GM12878 (cell line): ENCODE measurements around the gene PLEKHA6. TPM values are rescaled to one million over a fixed set of nuclear protein-coding genes. Genes with fewer than 3 reads are reported as not detected.

ENCODE experiments used
- ASH2L ChIP-seq: fragments of 300-600, 200-600 bp; sonication (generic); IDR thresholded peaks from 2 replicates; pipeline ENCODE4 v1.6.1; 2017; ENCODE audit warnings: low read depth, mild to moderate bottlenecking, borderline replicate concordance
- BCL3 ChIP-seq: IDR thresholded peaks from 2 replicates; pipeline ENCODE4 v1.6.1; 2011; ENCODE audit warnings: borderline replicate concordance, low read depth, mild to moderate bottlenecking, moderate library complexity, low read length; ENCODE audit not compliant: insufficient read depth, poor library complexity, severe bottlenecking
- CEBPZ ChIP-seq: fragments of 150-350 bp; IDR thresholded peaks from 2 replicates; pipeline ENCODE4 v1.6.1; 2016; ENCODE audit warnings: low read depth, low read length
- HCFC1 ChIP-seq: fragments of 150-350 bp; IDR thresholded peaks from 2 replicates; pipeline ENCODE4 v1.6.1; 2014; ENCODE audit warnings: low read length
- KLF5 ChIP-seq: fragments of 450-650 bp; IDR thresholded peaks from 2 replicates; pipeline ENCODE4 v1.6.1; 2014; ENCODE audit warnings: mild to moderate bottlenecking; ENCODE audit not compliant: partially characterized antibody
- LARP7 ChIP-seq: fragments of 450-650 bp; IDR thresholded peaks from 2 replicates; pipeline ENCODE4 v1.6.1; 2017; ENCODE audit warnings: mild to moderate bottlenecking
- MTA3 ChIP-seq: IDR thresholded peaks from 2 replicates; pipeline ENCODE4 v1.6.1; 2012; ENCODE audit warnings: low read length, inconsistent platforms, borderline replicate concordance
- NFXL1 ChIP-seq: fragments of 450-650 bp; IDR thresholded peaks from 2 replicates; pipeline ENCODE4 v1.6.1; 2017; ENCODE audit warnings: antibody characterized with exemption, mild to moderate bottlenecking, borderline replicate concordance
- NFYA ChIP-seq: IDR thresholded peaks from 2 replicates; pipeline ENCODE4 v1.6.1; 2011; ENCODE audit warnings: low read depth, mild to moderate bottlenecking, low read length, improper control_type of control experiment, borderline replicate concordance
- NRF1 ChIP-seq: conservative IDR thresholded peaks from 2 replicates; pipeline ENCODE4 v1.6.1; 2011; ENCODE audit warnings: mild to moderate bottlenecking, low read depth, low read length, improper control_type of control experiment
- SKIL ChIP-seq: fragments of 450-650 bp; IDR thresholded peaks from 2 replicates; pipeline ENCODE4 v1.6.1; 2017; ENCODE audit warnings: mild to moderate bottlenecking, low read depth, inconsistent platforms; ENCODE audit not compliant: poor library complexity, severe bottlenecking
- SMAD1 ChIP-seq: fragments of 450-650 bp; IDR thresholded peaks from 2 replicates; pipeline ENCODE4 v1.6.1; 2018; ENCODE audit warnings: mild to moderate bottlenecking, low read depth; ENCODE audit not compliant: partially characterized antibody
- SMARCA5 ChIP-seq: fragments of 450-650 bp; IDR thresholded peaks from 2 replicates; pipeline ENCODE4 v1.6.1; 2017; ENCODE audit warnings: mild to moderate bottlenecking
- SRF ChIP-seq, 2 experiments: IDR thresholded peaks; 2 replicates each; pipeline ENCODE4 v1.6.1; 2011; ENCODE audit warnings: low read depth in 2 of 2, low read length in 2 of 2, mild to moderate bottlenecking in 1 of 2, moderate library complexity in 1 of 2
- TCF7 ChIP-seq: IDR thresholded peaks from 2 replicates; pipeline ENCODE4 v1.6.1; 2014; ENCODE audit warnings: antibody characterized with exemption, borderline replicate concordance
- ZBED1 ChIP-seq: IDR thresholded peaks from 2 replicates; pipeline ENCODE4 v1.6.1; 2016; ENCODE audit warnings: borderline replicate concordance
- polyA plus RNA-seq, 11 experiments: library from polyadenylated mRNA; depleted of rRNA in 4 of 11; unstranded in 6 of 11; stranded (reverse) in 5 of 11; fragments of >200 nt; fragmentation: Nextera tagmentation in 4 of 11; fragmentation: Illumina TruSeq in 1 of 11; extraction: Ambion mirVana in 4 of 11; extraction: Trizol in 1 of 11; gene quantifications; 1 replicate in 1 of 11; 2 replicates in 10 of 11; pipeline versions ENCODE4 v1.2.1 to v1.2.3, GENCODE V29; 2011 to 2016; ENCODE audit warnings: inconsistent platforms in 2 of 11, missing spikeins in 2 of 11, low read depth in 1 of 11
- total RNA-seq, 4 experiments: library from RNA; depleted of rRNA in 3 of 4; stranded (reverse); fragments of >200 nt in 3 of 4; fragmentation: Illumina TruSeq in 1 of 4; extraction: Trizol in 1 of 4; gene quantifications; 2 replicates each; pipeline versions ENCODE4 v1.2.1 to v1.2.3, GENCODE V29; 2013 to 2021
- TF ChIP-seq, protein P1 (sequence below): IDR thresholded peaks from 2 replicates; pipeline ENCODE4 v1.6.1; 2012; ENCODE audit warnings: mild to moderate bottlenecking, low read depth, low read length
- TF ChIP-seq, protein P2 (sequence below): fragments of 450-650 bp; IDR thresholded peaks from 2 replicates; pipeline ENCODE4 v1.6.1; 2017; ENCODE audit warnings: borderline replicate concordance

The PLEKHA6 gene
- total and polyA plus RNA-seq, 10 of the 15 experiments (the other 5 are each of a cell fraction or from before 2014, with no cell fraction given) = 0.04 to 0.81 (median 0.19) TPM; not detected in 4

DNA sequence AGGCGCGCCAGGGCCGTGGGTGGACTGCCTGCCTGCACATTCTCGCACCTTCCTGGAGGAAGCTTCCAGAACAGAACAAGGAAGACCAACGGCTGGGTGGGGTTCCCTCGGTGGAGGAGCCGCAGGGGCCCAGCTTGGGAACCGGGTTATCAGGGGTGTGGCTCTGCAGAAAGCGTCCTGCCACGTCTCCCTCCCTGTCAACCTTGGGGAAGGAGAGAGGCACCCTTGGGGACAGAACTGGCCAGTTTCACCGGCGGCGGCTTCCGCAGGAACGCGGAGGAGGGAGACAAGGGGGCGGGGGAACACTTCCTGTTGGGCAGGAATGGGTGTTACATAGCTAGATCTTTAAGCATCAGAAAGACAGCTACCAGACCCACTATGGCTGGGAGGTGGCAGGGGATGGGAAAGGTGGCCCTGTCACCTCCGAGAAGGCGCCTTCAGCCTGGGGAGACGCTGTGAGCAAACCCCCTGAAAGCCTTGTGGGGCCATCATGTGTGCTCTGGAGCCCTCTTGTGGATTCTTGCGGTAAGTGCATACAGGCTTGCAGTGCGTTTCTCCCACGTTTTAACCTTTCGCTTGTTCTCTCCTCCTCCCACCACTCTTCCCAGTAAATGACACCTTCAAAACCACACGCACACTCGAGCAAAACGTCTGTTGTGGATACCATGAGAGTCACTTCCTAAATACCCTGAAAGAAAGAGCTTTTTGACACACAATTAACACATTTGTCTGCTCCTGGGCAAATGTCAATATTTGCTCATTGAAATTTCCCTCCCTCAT, 3.8 kb upstream of the PLEKHA6 start (continued):
- TF ChIP-seq CEBPZ (no peak), SRF (IDR thresholded peaks at IDR 0.05; ENCODE audit: low read depth in 2 of 2, low read length in 2 of 2) (no peak), NFXL1 (no peak), ZBED1 (no peak), SMAD1 (no peak), HCFC1 (no peak), TCF7 (no peak), ASH2L (no peak), KLF5 (no peak), NFYA (no peak), SMARCA5 (peak; percentile 46; the same call in 1 of the 2 replicates), MTA3 (no peak), BCL3 (no peak), SKIL (peak; percentile 35), LARP7 (no peak), NRF1 (no peak)
- TF ChIP-seq, protein P1, sequence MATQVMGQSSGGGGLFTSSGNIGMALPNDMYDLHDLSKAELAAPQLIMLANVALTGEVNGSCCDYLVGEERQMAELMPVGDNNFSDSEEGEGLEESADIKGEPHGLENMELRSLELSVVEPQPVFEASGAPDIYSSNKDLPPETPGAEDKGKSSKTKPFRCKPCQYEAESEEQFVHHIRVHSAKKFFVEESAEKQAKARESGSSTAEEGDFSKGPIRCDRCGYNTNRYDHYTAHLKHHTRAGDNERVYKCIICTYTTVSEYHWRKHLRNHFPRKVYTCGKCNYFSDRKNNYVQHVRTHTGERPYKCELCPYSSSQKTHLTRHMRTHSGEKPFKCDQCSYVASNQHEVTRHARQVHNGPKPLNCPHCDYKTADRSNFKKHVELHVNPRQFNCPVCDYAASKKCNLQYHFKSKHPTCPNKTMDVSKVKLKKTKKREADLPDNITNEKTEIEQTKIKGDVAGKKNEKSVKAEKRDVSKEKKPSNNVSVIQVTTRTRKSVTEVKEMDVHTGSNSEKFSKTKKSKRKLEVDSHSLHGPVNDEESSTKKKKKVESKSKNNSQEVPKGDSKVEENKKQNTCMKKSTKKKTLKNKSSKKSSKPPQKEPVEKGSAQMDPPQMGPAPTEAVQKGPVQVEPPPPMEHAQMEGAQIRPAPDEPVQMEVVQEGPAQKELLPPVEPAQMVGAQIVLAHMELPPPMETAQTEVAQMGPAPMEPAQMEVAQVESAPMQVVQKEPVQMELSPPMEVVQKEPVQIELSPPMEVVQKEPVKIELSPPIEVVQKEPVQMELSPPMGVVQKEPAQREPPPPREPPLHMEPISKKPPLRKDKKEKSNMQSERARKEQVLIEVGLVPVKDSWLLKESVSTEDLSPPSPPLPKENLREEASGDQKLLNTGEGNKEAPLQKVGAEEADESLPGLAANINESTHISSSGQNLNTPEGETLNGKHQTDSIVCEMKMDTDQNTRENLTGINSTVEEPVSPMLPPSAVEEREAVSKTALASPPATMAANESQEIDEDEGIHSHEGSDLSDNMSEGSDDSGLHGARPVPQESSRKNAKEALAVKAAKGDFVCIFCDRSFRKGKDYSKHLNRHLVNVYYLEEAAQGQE = no peak
- TF ChIP-seq, protein P2, sequence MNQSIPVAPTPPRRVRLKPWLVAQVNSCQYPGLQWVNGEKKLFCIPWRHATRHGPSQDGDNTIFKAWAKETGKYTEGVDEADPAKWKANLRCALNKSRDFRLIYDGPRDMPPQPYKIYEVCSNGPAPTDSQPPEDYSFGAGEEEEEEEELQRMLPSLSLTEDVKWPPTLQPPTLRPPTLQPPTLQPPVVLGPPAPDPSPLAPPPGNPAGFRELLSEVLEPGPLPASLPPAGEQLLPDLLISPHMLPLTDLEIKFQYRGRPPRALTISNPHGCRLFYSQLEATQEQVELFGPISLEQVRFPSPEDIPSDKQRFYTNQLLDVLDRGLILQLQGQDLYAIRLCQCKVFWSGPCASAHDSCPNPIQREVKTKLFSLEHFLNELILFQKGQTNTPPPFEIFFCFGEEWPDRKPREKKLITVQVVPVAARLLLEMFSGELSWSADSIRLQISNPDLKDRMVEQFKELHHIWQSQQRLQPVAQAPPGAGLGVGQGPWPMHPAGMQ = no peak
